NCI-H748 (cell line): Measurements from ENCODE around the gene TMEM123.

Experiments used
- DNase-seq: peaks from one replicate; lab custom pipeline; 2025; ENCODE audit not compliant: unreplicated experiment; lab: John Stamatoyannopoulos, UW

The TMEM123 gene

DNA sequence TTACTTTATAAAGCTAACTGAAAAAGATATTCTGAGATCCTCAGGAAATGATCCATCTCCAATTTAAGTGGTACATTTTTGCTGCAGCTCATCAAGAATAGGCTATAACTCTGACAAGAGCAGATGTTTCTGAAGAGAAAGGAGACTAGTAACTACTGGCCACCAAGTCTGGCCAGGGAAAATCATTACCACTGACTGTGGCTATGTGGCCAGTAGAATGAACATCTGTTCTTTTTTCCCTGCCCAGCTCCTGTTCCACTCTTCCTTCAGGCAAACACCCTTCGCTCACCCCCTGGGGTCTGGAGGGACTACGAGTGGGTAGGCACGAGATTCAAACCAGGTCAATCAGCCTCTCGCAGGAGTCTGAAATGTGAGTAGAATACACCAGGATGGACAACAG, 23.9 kb downstream of the TMEM123 start:
- DNase-seq: no peak

DNA sequence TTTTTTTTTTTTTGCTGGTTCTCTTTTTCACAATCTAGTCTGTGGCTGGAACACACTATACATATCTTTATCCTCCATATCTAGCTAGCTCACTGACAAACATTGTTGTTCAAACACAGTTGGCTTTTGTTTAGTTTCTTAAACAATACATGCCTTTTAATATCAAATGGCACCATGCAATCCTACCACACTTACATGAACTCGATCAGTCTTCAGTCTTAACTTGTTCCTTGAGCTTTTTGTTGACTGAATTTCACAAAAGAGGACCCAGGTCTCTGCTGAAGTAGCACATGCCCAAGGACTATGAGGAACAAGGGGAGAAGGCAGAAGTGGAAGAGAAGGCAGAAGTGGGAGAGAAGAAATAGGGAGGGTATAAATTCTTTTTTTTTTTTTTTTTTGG, 25.5 kb downstream of the TMEM123 start:
- DNase-seq: no peak

DNA sequence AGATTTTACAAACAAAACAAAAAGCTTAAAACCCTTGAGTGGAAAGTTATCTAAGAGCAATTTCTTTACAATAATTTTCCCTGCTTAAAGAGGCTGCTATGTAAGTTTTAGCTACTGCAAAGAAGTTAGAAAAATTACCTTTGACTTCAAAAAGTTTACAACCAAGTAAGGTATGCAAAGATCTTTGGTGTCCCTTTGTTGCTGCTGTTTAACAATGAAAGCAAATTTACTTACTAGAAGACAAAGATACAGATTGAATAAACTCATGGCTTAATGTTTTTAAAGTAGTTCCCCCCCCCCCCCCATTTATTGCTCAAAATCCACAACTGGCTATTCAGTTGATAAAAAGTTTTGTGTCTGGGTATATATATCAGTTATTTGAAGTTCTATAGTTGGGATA, 26.0 kb downstream of the TMEM123 start:
- DNase-seq: no peak

DNA sequence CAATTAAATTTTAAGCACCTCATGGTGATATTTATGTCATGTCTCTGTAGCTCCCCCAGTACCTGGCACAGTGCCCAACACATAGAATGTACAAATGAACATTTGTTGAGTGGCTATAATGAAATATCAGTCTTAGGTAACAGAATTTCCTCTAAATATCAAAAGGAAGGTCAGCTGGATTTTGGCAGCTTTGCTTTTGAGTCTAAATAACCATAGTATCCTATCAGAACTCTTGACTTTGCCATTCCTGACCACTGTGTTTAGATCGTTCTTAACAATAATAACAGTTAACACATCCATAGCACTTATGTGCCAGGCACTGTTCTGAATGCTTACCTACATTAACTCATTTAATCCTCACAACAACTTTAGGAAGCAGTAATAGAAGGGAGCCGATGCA, 26.6 kb downstream of the TMEM123 start:
- DNase-seq: peak; percentile 23

GRCh38 chr11:102423936-102424335, 28.6 kb downstream of the TMEM123 start:
- DNase-seq: peak; percentile 67

- DNase-seq: peak; percentile 21
Measured at GRCh38 chr11:102422817-102423712, 29.5 kb downstream of the TMEM123 start.

- peak; percentile 84 for DNase-seq
Measured at GRCh38 chr11:102421261-102421660, 31.3 kb downstream of the TMEM123 start.

DNA sequence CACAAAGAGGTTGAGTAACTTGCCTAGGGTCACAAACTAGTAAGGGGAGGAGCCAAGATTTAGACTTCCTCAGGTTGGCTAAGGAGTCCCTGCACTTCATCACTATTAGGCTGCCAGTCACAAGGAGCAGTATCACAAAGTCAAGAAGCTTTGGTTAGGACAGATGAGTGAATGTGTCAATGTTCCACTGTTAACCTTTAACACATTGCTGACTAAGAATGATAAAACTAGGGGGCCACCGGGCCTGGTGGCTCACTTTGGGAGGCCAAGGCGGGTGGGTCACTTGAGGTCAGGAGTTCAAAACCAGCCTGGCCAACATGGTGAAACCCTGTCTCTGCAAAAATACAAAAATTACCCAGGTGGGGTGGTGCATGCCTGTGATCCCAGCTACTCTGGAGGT, 32.0 kb downstream of the TMEM123 start:
- no peak for DNase-seq

GRCh38 chr11:102419181-102419580, 33.4 kb downstream of the TMEM123 start:
- no peak for DNase-seq

DNA sequence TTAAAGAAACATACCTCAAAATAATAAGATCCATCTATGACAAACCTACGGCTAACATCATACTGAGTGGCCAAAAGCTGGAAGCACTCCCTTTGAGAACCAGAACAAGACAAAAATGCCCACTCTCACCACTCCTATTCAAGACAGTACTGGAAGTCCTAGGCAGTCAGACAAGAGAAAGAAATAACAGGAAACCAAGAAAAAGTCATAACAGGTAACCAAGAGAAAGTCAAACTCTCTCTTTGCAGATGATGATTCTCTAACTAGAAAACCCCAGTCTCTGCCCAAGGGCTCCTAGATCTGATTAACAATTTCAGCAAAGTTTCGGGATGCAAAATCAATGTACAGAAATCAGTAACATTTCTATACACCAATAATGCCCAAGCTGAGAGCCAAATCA, 35.6 kb downstream of the TMEM123 start:
- DNase-seq: no peak

DNA sequence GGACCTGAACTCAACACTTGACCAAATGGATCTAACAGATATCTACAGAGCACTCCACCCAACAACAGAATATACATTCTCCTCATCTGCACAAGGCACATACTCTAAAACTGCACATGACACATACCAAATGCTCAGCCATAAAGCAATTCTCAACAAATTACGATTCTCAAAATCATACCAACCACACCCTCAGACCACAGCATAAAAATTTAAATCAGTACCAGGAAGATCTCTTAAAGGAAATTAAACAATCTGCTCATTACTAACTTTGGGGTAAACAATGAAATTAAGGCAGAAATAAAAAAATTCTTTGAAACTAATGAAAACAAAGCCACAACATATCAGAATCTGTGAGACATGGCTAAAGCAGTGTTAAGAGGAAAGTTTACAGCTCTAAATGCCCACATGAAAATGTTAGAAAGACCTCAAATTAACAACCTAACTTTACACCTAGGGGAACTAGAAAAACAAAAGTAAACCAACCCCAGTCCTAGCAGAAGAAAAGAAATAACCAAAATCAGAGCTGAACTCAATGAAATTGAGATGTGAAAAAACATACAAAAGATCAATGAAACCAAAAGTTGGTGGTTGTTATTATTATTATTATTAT, 37.2 kb downstream of the TMEM123 start:
- DNase-seq: no peak

GRCh38 chr11:102414559-102414958, 38.0 kb downstream of the TMEM123 start:
- DNase-seq: peak; percentile 66

GRCh38 chr11:102413497-102413896, 39.1 kb downstream of the TMEM123 start:
- DNase-seq: no peak

GRCh38 chr11:102411142-102411541, 41.4 kb downstream of the TMEM123 start:
- DNase-seq: no peak

DNA sequence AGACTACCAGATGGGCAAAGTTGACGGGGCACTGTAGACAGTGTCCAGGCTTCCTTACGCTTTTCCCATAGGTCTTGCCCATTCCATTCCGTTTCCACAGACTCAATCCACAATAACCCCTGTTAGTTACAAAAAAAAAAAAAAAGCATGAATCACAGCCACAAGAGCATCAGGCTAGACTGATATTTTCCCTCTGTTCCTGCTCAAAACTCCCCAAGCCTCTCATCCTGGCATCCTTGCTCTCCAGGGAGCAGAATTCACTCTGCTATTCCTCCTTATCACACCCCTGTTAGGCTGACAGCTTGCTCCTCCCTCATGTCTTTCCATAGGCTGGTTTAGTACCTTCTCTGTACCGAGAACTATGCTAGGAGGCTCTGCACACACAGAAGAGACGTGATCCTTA, 42.2 kb downstream of the TMEM123 start:
- no peak for DNase-seq

DNA sequence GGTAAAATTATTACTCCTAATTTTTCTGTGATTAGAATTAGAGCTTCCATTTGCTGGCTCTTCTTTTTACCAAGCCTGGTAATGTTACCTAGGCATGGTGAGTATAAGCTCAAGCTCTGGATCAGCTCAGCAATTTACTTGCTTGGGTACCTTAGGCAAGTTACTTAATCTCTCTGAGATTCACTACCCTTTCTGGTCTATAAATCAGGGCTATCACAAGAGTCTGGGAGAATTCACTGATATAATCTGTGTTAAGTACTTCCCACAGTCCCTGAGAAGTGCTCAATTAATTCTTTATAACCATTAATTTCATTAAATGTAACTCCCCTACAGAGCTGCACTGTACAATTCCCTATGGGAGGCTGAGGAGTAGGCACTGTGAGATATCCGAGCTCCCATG, 44.2 kb downstream of the TMEM123 start:
- DNase-seq: no peak

- DNase-seq: no peak
Measured at GRCh38 chr11:102407901-102408300, 44.7 kb downstream of the TMEM123 start.

- no peak for DNase-seq
Measured at GRCh38 chr11:102406099-102406498, 46.5 kb downstream of the TMEM123 start.

- no peak for DNase-seq
Measured at GRCh38 chr11:102405501-102405900, 47.1 kb downstream of the TMEM123 start.

DNA sequence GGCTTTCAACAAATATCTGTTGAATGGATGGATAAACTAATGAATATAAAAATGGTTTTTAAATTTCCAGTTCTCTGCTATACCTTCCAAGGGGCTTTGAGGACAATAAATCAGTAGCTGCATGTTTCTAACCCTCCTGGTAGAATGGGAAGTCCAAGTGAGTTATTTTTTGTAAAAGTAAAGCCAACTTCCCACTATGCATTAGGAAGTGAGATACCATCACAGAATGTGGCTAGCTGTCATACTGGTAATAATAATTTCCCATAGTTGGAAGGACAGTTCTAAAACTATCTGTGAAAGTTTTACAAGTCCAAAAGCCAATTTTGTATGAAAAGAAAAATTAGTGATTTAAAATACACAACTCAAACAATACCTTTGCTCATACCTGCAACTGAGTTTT, 50.0 kb downstream of the TMEM123 start:
- DNase-seq: no peak

DNA sequence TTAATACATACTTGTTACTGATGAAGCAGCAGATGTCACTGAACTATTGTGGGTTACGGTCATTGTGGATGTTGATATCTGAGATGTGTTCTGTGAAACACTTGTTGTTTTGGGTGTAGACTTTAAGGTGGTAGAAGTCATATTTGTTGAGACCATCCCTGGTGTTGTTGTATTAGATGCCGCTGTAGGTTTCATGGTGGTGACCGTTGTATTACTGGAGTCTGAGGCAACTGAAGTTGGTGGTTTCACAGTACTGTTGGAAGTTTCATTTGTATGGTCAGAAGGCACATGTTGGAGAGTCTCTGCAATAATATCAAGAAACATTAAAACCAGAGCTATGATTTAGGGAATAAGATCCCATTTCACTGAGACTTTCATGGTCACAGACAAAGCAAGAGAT, 50.7 kb downstream of the TMEM123 start:
- no peak for DNase-seq

DNA sequence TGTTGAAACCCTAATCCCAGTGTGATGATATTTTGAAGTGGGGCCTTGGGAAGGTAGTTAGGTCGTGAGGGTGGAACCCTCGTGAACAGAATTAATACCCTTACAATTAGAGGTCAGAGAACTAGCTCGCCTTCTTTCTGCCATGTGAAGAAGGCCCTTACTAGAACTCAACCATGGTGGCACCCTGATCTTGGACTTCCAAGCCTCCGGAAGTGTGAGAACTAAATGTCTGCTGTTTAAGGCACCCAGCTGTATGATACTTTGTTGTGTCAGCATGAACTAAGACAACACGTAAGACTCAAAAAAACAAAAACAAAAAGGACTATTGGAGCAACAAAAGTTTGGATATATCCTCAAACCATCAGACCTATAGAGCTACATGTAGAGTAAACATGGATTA, 52.0 kb downstream of the TMEM123 start:
- no peak for DNase-seq

- DNase-seq: no peak
Measured at GRCh38 chr11:102399189-102399588, 53.4 kb downstream of the TMEM123 start.
